GM12875 (cell line): ENCODE measurements around the gene RNF31.

Experiments
- H3K4me3 ChIP-seq: one replicate; pipeline ENCODE4 v1.5.1; 2011; ENCODE audit warnings: low read depth, low read length, control low read depth
- TF ChIP-seq, protein P1 (sequence below): IDR thresholded peaks from 2 replicates; pipeline ENCODE4 v1.5.1; 2011; ENCODE audit warnings: low read depth, mild to moderate bottlenecking, control low read depth, inconsistent platforms, low read length, moderate library complexity, borderline replicate concordance; ENCODE audit not compliant: insufficient read depth

RNF31 gene

DNA sequence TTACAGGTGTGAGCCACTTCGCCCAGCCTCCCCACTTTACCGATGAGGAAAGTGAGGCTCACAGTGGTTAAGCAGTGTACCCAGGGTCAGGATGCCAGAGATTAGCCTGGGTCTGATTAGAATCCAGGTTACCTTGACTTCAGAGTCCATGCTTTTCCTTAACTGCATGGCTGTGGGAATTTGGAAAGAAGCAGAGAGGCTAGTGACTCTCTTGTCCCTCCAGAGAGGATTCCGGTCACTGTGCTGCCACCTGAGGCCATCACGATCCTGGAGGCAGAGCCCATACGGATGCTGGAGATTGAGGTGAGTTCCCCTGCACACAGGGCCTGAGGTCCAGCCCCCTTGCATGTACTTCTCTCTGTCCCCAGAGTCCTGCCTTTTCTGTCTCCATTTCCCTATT, 29.3 kb downstream of the RNF31 start:
- TF ChIP-seq, protein P1, sequence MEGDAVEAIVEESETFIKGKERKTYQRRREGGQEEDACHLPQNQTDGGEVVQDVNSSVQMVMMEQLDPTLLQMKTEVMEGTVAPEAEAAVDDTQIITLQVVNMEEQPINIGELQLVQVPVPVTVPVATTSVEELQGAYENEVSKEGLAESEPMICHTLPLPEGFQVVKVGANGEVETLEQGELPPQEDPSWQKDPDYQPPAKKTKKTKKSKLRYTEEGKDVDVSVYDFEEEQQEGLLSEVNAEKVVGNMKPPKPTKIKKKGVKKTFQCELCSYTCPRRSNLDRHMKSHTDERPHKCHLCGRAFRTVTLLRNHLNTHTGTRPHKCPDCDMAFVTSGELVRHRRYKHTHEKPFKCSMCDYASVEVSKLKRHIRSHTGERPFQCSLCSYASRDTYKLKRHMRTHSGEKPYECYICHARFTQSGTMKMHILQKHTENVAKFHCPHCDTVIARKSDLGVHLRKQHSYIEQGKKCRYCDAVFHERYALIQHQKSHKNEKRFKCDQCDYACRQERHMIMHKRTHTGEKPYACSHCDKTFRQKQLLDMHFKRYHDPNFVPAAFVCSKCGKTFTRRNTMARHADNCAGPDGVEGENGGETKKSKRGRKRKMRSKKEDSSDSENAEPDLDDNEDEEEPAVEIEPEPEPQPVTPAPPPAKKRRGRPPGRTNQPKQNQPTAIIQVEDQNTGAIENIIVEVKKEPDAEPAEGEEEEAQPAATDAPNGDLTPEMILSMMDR: no peak
- no peak overlapping the region for H3K4me3 ChIP-seq

DNA sequence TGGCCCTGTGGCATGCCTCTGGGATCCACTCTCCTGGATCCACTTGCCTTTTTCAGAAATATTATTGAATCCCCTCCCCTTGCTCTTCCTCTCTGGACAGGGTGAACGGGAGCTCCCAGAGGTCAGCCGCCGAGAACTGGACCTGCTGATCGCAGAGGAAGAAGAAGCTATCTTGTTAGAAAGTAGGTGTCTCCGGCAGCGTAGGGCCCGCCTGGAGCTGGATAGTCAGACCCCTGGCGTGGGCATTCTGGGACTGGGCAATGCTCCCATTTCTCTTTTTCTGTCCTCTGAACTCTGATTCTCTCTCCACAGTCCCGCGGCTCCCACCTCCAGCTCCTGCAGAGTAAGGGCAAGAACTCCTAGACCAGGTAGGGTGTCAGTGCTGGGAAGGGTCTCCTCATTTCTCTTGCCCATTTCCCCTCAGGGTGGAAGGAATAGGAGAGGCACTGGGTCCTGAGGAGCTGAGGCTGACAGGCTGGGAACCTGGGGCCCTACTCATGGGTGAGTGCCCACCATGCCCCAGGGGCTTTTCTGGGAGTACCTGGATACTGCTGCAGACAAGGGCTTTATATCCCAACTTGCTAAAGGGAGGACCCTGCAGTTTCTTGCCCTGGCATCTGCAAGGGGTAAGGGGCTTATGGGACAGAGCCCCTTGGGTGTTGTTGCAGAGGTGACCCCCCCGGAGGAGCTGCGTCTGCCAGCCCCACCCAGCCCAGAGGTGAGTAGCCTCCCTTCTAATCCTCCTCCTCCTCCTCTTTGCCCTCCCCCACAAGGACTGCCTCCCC, 29.9 kb downstream of the RNF31 start:
- TF ChIP-seq, protein P1: no peak
- H3K4me3 ChIP-seq: no peak overlapping the region

DNA sequence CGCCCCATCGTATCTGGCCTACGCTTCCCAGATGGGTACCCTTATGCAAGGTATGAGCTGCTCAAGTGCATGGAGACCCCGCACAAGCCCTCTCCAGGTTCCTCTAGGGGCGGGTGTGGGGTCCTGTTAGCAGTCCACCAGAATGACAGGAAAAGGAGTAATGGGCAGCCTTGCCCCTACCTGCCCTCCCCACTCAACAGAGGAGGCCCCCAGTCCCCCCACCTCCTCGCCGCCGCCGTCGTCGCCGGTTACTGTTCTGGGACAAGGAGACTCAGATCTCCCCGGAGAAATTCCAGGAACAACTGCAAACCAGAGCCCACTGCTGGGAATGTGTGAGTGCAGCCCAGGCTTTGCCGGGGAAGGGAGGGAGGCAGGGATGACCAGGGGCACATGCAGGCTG, 30.6 kb downstream of the RNF31 start:
- H3K4me3 ChIP-seq: no peak overlapping the region
- TF ChIP-seq, protein P1: no peak

DNA sequence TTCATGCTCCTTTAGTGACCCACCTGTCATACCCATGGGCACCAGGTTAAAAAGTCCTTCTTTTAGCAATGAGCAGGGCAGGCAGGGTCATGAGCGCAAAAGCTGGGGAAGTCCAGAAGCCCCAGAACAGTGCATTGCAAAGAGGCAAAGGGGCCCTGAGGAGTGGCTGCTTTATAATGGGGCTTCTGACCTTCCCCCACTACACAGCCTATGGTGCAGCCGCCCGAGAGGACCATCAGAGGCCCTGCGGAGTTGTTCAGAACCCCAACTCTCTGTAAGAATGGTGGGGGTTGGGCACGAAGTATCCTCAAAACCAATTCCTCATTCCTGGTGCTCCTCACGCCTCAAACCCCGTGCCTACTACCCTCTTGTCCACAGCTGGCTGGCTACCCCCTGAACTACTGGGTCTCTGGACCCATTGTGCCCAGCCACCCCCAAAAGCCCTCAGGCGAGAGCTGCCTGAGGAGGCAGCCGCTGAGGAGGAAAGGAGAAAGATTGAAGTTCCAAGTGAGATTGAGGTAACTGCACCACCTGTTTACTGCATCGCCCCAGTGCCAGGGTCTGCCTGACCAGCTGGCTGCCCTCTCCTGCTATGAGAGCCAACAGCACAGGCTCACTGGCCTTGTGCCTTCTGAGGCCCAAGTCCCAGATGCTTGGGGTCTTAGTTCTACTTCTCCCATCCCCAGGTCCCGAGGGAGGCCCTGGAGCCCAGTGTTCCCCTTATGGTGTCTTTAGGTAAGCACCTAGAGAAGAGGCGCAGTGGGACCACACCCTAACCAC, 31.3 kb downstream of the RNF31 start:
- TF ChIP-seq, protein P1: no peak
- H3K4me3 ChIP-seq: no peak overlapping the region

DNA sequence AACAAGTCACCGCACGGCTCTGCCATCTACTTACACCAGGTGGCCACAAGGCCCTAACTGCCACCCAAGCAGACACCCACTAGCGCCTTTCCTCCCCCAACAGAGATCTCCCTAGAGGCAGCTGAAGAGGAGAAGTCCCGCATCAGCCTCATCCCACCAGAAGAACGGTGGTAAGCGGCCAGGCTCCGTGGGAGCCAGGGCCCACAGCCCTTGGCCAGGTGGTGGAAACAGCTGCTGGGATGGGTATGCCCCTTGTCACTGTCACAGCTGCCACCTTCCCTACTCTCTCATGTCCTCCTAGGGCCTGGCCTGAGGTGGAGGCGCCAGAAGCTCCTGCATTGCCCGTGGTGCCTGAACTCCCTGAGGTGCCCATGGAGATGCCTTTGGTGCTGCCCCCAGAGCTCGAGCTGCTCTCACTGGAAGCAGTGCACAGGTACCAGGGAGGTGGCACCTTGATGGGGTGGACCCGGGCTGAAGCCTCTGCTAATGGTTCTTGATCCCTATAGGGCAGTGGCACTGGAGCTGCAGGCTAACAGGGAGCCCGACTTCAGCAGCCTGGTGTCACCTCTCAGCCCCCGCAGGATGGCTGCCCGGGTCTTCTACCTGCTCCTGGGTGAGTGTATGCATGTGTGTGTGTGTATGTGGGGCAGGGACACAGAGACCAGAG, 32.1 kb downstream of the RNF31 start:
- no peak overlapping the region for H3K4me3 ChIP-seq
- TF ChIP-seq, protein P1: no peak

DNA sequence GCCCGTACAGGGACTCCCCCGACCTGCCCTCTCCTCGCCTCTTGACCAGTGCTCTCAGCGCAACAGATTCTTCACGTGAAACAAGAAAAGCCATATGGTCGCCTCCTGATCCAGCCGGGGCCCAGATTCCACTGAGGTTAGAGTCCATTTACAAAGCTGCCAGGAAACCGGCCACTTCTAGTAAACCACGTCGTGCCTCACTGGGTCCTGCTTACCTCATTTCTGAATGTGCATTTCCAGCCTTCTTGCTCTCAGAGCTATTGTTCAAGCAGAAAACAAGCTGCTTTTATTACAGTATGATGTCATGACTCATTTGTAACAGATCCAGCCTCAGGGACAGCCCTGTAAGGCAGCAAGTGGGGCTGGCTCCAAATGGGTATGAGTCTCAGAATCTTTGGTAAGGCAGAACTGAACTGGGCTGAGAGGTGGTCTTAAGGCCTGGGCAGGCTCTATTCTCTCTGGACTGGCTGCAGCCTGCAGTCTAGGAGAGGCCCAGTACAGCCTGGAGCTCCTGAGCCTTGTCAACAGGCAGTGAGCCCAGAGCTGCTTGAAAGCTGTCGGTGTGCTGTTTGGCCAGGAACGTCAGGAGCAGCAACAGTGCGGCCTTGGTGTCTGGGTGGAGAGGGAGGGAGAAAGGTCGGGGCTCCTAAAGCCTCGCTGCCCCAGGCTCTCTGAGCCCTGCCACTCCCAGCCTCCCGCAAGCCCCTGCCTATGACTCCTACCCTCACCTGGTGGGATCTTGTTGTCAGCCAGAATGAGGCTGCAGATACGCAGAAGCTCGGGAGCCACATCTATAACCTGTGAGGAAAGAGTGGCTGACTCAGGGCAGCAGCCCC, 32.9 kb downstream of the RNF31 start:
- TF ChIP-seq, protein P1: no peak
- H3K4me3 ChIP-seq: no peak overlapping the region
